Measurements from ENCODE around the gene MRPS22.
"Not testable (repeated sequence)": the region's sequence is repeated elsewhere in the genome, so short reads cannot be mapped to it uniquely, and the experiment has no call there.

MRPS22 gene

GRCh38 chr3:139320551-139321309, 23.1 kb upstream of the MRPS22 start:
- no peaks in the 10 kb centered on the region for H3K9me3 Mint-ChIP-seq (ENCODE audit: low read depth)
- H3K27me3 Mint-ChIP-seq: peaks cover 2% of the 10 kb centered on the region
- no peak overlapping the region for H3K27ac Mint-ChIP-seq
- H3K36me3 Mint-ChIP-seq: no peaks in the 10 kb centered on the region
- H3K4me1 Mint-ChIP-seq (ENCODE audit: low read depth): no peaks in the 10 kb centered on the region
- H3K4me3 Mint-ChIP-seq: no peak overlapping the region

DNA sequence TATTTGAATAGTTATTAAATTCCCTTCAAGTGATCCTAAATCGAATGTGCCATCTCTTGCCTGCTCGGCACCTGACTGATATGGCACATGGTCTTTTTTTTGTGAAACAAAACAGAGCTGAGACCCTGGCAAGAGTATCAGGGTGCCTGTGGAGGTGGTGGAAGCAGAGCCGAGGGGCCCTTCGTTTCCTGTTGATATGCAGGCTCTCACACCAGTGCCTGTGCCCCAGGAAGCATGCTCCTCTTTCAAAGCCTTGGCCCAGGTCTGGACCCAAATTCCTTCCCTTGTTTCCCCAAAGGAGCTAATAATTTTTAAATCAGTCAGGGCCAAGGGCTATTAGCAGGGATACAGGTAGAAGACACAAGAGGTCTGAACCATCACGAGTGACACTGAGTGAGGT, 21.5 kb upstream of the MRPS22 start:
- H3K9me3 Mint-ChIP-seq (ENCODE audit: low read depth): no peaks in the 10 kb centered on the region
- H3K27ac Mint-ChIP-seq: no peak overlapping the region
- no peaks in the 10 kb centered on the region for H3K4me1 Mint-ChIP-seq (ENCODE audit: low read depth)
- H3K27me3 Mint-ChIP-seq: no peaks in the 10 kb centered on the region
- H3K4me3 Mint-ChIP-seq: no peak overlapping the region
- H3K36me3 Mint-ChIP-seq: no peaks in the 10 kb centered on the region

GRCh38 chr3:139323146-139323545, 20.7 kb upstream of the MRPS22 start:
- H3K27me3 Mint-ChIP-seq: no peaks in the 10 kb centered on the region

GRCh38 chr3:139324456-139324855, 19.4 kb upstream of the MRPS22 start:
- Mint-ChIP-seq H3K36me3 (no peaks in the 10 kb centered on the region), H3K27ac (no peak overlapping the region), H3K4me3 (no peak overlapping the region), H3K4me1 (ENCODE audit: low read depth) (peaks cover 9% of the 10 kb centered on the region), H3K9me3 (ENCODE audit: low read depth) (no peaks in the 10 kb centered on the region), H3K27me3 (no peaks in the 10 kb centered on the region)

More at GRCh38 chr3:139323146-139323545, 20.7 kb upstream of the MRPS22 start:
- no peak overlapping the region for H3K4me3 Mint-ChIP-seq
- H3K4me1 Mint-ChIP-seq (ENCODE audit: low read depth): no peaks in the 10 kb centered on the region
- no peaks in the 10 kb centered on the region for H3K36me3 Mint-ChIP-seq
- H3K27ac Mint-ChIP-seq: no peak overlapping the region
- no peaks in the 10 kb centered on the region for H3K9me3 Mint-ChIP-seq (ENCODE audit: low read depth)

DNA sequence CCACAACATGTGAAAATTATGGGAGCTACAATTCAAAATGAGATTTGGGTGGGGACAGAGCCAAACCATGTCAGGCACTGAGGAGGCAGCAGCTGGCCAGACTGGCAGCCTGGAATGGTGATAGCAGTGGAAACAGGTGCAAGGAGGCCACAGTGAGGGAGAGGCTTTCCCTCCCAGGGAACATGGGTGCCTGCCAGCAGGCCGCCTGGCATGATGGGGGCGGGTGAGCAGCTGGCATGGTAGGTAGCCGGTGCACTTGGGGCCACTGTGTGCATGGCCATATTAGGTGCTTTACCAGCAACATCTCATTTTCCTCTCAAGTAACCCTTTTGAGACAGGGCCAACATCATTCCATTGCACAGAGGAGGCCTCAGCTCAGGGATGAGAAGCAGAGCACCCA, 18.3 kb upstream of the MRPS22 start:
- peaks cover 5% of the 10 kb centered on the region for H3K27me3 Mint-ChIP-seq
- H3K36me3 Mint-ChIP-seq: no peaks in the 10 kb centered on the region
- H3K4me3 Mint-ChIP-seq: no peak overlapping the region
- no peaks in the 10 kb centered on the region for H3K9me3 Mint-ChIP-seq (ENCODE audit: low read depth)
- no peak overlapping the region for H3K27ac Mint-ChIP-seq
- H3K4me1 Mint-ChIP-seq (ENCODE audit: low read depth): peaks cover 13% of the 10 kb centered on the region

DNA sequence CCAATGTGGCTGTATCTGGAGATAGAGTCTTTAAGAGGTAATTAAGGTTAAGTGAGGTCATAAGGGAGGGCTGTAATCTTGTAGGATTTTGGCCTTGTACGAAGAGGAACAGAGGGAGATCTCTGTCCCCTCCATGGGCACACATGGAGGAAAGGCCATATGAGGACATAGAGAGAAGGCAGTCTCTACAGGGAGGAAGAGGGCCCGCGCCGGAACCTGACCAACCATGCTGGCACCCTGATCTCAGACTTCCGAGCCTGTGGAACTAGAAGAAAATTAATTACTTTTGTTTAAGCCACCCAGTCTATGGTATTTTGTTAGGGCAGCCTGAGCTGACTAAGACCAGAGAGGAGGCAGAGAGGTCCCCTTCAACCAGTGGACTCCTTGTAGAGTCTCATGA, 17.7 kb upstream of the MRPS22 start:
- H3K27me3 Mint-ChIP-seq: peaks cover 5% of the 10 kb centered on the region
- H3K4me1 Mint-ChIP-seq (ENCODE audit: low read depth): peaks cover 13% of the 10 kb centered on the region
- H3K27ac Mint-ChIP-seq: no peak overlapping the region
- H3K4me3 Mint-ChIP-seq: no peak overlapping the region
- H3K9me3 Mint-ChIP-seq (ENCODE audit: low read depth): no peaks in the 10 kb centered on the region
- no peaks in the 10 kb centered on the region for H3K36me3 Mint-ChIP-seq

- Mint-ChIP-seq H3K27me3 (peaks cover 5% of the 10 kb centered on the region), H3K27ac (no peak overlapping the region)
Measured at GRCh38 chr3:139326707-139327106, 17.1 kb upstream of the MRPS22 start.

GRCh38 chr3:139327231-139327630, 16.6 kb upstream of the MRPS22 start:
- Mint-ChIP-seq H3K36me3 (no peaks in the 10 kb centered on the region), H3K4me3 (no peak overlapping the region), H3K4me1 (ENCODE audit: low read depth) (peaks cover 13% of the 10 kb centered on the region), H3K27me3 (peaks cover 9% of the 10 kb centered on the region), H3K27ac (no peak overlapping the region), H3K9me3 (ENCODE audit: low read depth) (no peaks in the 10 kb centered on the region)

More at GRCh38 chr3:139326707-139327106, 17.1 kb upstream of the MRPS22 start:
- H3K36me3 Mint-ChIP-seq: no peaks in the 10 kb centered on the region
- H3K4me1 Mint-ChIP-seq (ENCODE audit: low read depth): peaks cover 13% of the 10 kb centered on the region
- no peak overlapping the region for H3K4me3 Mint-ChIP-seq
- H3K9me3 Mint-ChIP-seq (ENCODE audit: low read depth): no peaks in the 10 kb centered on the region

DNA sequence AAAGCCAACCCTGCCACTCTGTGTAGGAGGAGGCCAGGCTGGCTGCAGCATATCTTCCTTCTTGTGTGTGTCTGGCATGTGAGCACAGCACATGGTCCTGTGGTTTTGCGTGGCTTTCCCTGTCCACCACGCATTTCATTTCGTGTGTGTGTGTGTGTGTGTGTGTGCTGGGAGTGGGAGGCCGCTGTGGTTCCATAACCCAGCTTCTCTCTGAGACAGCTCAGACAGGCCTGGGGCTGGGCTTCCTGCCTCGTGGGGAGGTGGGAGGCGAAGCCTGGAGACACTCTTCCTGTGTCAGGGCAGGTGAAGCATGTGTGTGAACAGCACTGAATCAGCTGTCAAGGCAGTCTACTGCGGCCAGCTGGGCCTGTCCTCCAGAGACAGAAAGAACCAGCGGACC, 16.0 kb upstream of the MRPS22 start:
- H3K36me3 Mint-ChIP-seq: no peaks in the 10 kb centered on the region
- H3K27ac Mint-ChIP-seq: no peak overlapping the region
- no peak overlapping the region for H3K4me3 Mint-ChIP-seq
- H3K27me3 Mint-ChIP-seq: peaks cover 15% of the 10 kb centered on the region
- H3K9me3 Mint-ChIP-seq (ENCODE audit: low read depth): no peaks in the 10 kb centered on the region
- peaks cover 13% of the 10 kb centered on the region for H3K4me1 Mint-ChIP-seq (ENCODE audit: low read depth)

DNA sequence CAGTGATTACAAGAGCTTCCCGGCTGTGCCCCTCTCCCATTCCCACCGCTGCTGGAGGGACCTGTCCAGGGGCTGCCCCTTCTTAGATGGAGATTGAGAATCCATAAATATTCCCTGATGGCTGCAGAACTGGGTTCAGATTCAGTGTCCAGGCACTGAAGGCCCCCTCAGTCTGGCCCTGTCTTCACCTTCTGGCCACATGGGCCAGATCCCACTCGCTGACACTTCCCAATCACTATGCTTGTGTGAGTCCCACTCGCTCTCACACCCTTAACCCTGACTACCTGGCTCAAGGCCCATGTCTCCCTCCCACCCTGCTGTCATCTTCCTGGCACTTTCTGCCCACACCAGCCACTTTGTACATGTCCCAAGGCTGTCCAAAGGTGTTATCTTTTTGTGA, 15.5 kb upstream of the MRPS22 start:
- no peak overlapping the region for H3K4me3 Mint-ChIP-seq
- H3K27ac Mint-ChIP-seq: no peak overlapping the region
- no peaks in the 10 kb centered on the region for H3K9me3 Mint-ChIP-seq (ENCODE audit: low read depth)
- no peaks in the 10 kb centered on the region for H3K36me3 Mint-ChIP-seq
- peaks cover 13% of the 10 kb centered on the region for H3K4me1 Mint-ChIP-seq (ENCODE audit: low read depth)
- H3K27me3 Mint-ChIP-seq: peaks cover 17% of the 10 kb centered on the region

- Mint-ChIP-seq H3K4me3 (peak overlapping the region; percentile 72), H3K9me3 (ENCODE audit: low read depth) (no peaks in the 10 kb centered on the region), H3K4me1 (ENCODE audit: low read depth) (peaks cover 13% of the 10 kb centered on the region), H3K36me3 (no peaks in the 10 kb centered on the region), H3K27ac (no peak overlapping the region), H3K27me3 (peaks cover 20% of the 10 kb centered on the region)
Measured at GRCh38 chr3:139329364-139329850, 14.4 kb upstream of the MRPS22 start.

GRCh38 chr3:139332092-139332491, 11.7 kb upstream of the MRPS22 start:
- Mint-ChIP-seq H3K27ac (no peak overlapping the region), H3K9me3 (ENCODE audit: low read depth) (no peaks in the 10 kb centered on the region), H3K4me3 (no peak overlapping the region), H3K4me1 (ENCODE audit: low read depth) (peaks cover 13% of the 10 kb centered on the region), H3K27me3 (peaks cover 22% of the 10 kb centered on the region), H3K36me3 (no peaks in the 10 kb centered on the region)

- H3K27me3 Mint-ChIP-seq: peaks cover 22% of the 10 kb centered on the region
- not testable (repeated sequence) for H3K4me3 Mint-ChIP-seq; H3K4me1 Mint-ChIP-seq (ENCODE audit: low read depth); H3K9me3 Mint-ChIP-seq (ENCODE audit: low read depth); H3K27ac Mint-ChIP-seq; H3K36me3 Mint-ChIP-seq
Measured at GRCh38 chr3:139334675-139335074, 9.1 kb upstream of the MRPS22 start.

DNA sequence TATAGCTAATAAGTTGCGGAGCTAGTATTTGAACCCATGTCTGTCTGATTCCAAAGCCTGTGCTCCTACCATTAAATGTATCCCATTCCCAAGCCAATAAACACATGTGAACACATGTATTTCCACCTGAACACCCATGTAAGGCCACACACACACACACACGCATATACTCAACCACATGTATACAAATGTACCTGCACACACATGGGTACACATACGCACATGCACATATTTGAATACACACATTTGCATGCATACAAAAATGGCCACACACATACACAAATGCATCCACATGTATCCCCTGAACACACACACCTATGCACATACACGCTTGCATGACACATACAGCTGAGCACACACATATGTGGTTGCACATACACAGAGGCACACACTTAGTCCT, 5.4 kb upstream of the MRPS22 start:
- Mint-ChIP-seq H3K4me3 (no peak overlapping the region), H3K4me1 (ENCODE audit: low read depth) (peaks cover 6% of the 10 kb centered on the region), H3K36me3 (no peaks in the 10 kb centered on the region), H3K27ac (no peak overlapping the region), H3K9me3 (ENCODE audit: low read depth) (no peaks in the 10 kb centered on the region), H3K27me3 (peaks cover 5% of the 10 kb centered on the region)

- Mint-ChIP-seq H3K36me3 (no peaks in the 10 kb centered on the region), H3K27me3 (peaks cover 2% of the 10 kb centered on the region), H3K4me1 (ENCODE audit: low read depth) (peaks cover 8% of the 10 kb centered on the region), H3K27ac (no peak overlapping the region), H3K9me3 (ENCODE audit: low read depth) (no peaks in the 10 kb centered on the region), H3K4me3 (no peak overlapping the region)
Measured at GRCh38 chr3:139339219-139339906, 4.5 kb upstream of the MRPS22 start.
